Measurements from ENCODE around the gene DNHD1. TPM values are rescaled to one million over a fixed set of nuclear protein-coding genes. Genes with fewer than 3 reads are reported as not detected.

Gene DNHD1
- total RNA-seq, 1 donor from 2014 or later: 5.5 TPM

GRCh38 chr11:6603287-6604080, 106.4 kb downstream of the DNHD1 start, which contains the start of the genes ILK and RRP8:
TSS of gene ILK (plus strand) at chr11:6603774. CDS start at chr11:6604272, 498 bp downstream.
TSS of gene RRP8 (minus strand) at chr11:6603616. CDS start at chr11:6603502, 114 bp downstream.
- DNase-seq (peak; percentile 96), ATAC-seq (peak; percentile 92)
- intact Hi-C loops (cut with micrococcal nuclease): no loop called here

- intact Hi-C loops (cut with micrococcal nuclease): no loop called here
- DNase-seq (peak; percentile 57), ATAC-seq (peak; percentile 67)
Measured at GRCh38 chr11:6604081-6604626, 107.1 kb downstream of the DNHD1 start.

GRCh38 chr11:6604790-6605189, 107.7 kb downstream of the DNHD1 start:
- intact Hi-C loops (cut with micrococcal nuclease): no loop called here
- ATAC-seq (no peak), DNase-seq (no peak)

GRCh38 chr11:6606471-6607189, 109.5 kb downstream of the DNHD1 start:
- ATAC-seq: peak; percentile 73
- intact Hi-C loops (cut with micrococcal nuclease): no loop called here
- peak; percentile 95 for DNase-seq

- DNase-seq: no peak
- intact Hi-C loops (cut with micrococcal nuclease): no loop called here
Measured at GRCh38 chr11:6607190-6607795, 110.2 kb downstream of the DNHD1 start.

GRCh38 chr11:6608011-6608410, 110.9 kb downstream of the DNHD1 start:
- DNase-seq (no peak), ATAC-seq (no peak)
- intact Hi-C loops (cut with micrococcal nuclease): no loop called here

More at GRCh38 chr11:6607190-6607795, 110.2 kb downstream of the DNHD1 start:
- no peak for ATAC-seq

GRCh38 chr11:6608726-6609501, 111.8 kb downstream of the DNHD1 start:
- DNase-seq (no peak), ATAC-seq (no peak)
- intact Hi-C loops (cut with micrococcal nuclease): no loop called here

- intact Hi-C loops (cut with micrococcal nuclease): no loop called here
- ATAC-seq: no peak
- DNase-seq: no peak
Measured at GRCh38 chr11:6609502-6610015, 112.5 kb downstream of the DNHD1 start.

- intact Hi-C loops (cut with micrococcal nuclease): no loop called here
- no peak for ATAC-seq
- no peak for DNase-seq
Measured at GRCh38 chr11:6610591-6610990, 113.5 kb downstream of the DNHD1 start.

GRCh38 chr11:6611092-6611962, 114.2 kb downstream of the DNHD1 start:
- ATAC-seq (no peak), DNase-seq (peak; percentile 69)
- intact Hi-C loops (cut with micrococcal nuclease): no loop called here

- ATAC-seq (no peak), DNase-seq (no peak)
- intact Hi-C loops (cut with micrococcal nuclease): loop anchor here (2.0 kb wide), 1 partner anchor 71 kb away; the partner anchor contains the start of gene MRPL17
Measured at GRCh38 chr11:6611963-6612212, 114.8 kb downstream of the DNHD1 start.

- DNase-seq: peak; percentile 99
- intact Hi-C loops (cut with micrococcal nuclease): loop anchor here (2.0 kb wide), 1 partner anchor 70 kb away; the partner anchor contains the start of gene MRPL17
Measured at GRCh38 chr11:6612213-6613041, 115.3 kb downstream of the DNHD1 start, which contains the start of gene TAF10. TSS of gene TAF10 (minus strand) at chr11:6612216. CDS start at chr11:6612189, 27 bp downstream.

GRCh38 chr11:6613496-6613895, 116.4 kb downstream of the DNHD1 start:
- ATAC-seq (no peak), DNase-seq (no peak)
- intact Hi-C loops (cut with micrococcal nuclease): loop anchor here (2.0 kb wide), 1 partner anchor 69 kb away; the partner anchor contains the start of gene MRPL17

More at GRCh38 chr11:6612213-6613041, 115.3 kb downstream of the DNHD1 start, which contains the start of gene TAF10:
- peak; percentile 94 for ATAC-seq

- intact Hi-C loops (cut with micrococcal nuclease): no loop called here
- ATAC-seq (no peak), DNase-seq (no peak)
Measured at GRCh38 chr11:6614446-6614845, 117.4 kb downstream of the DNHD1 start.

GRCh38 chr11:6615046-6615445, 118.0 kb downstream of the DNHD1 start:
- DNase-seq (no peak), ATAC-seq (no peak)
- intact Hi-C loops (cut with micrococcal nuclease): no loop called here

GRCh38 chr11:6615882-6616585, 119.0 kb downstream of the DNHD1 start:
- intact Hi-C loops (cut with micrococcal nuclease): no loop called here
- DNase-seq: no peak
- ATAC-seq: no peak
